ENCODE data around the gene RSPH3.

DNA sequence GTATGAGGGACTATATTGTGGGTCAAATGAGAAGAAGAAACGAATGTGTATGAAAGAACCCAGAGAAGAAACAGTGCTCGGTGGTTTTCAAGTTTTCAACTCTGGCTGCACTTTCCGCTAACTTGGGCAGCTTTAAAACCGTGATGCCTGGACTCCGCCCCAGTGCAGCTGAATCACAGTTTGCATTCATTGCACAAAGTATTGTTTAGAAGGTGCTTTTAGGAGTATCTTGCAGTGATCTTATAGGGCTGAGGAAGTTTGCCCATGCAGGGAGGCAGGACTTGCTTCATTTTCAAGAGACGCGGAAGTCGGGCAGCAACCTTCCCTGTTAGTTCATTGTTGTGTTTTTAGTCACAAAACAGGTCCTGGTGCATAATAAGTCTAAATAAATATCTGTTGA, 52.7 kb downstream of the RSPH3 start:
- TF ChIP-seq, protein P1, sequence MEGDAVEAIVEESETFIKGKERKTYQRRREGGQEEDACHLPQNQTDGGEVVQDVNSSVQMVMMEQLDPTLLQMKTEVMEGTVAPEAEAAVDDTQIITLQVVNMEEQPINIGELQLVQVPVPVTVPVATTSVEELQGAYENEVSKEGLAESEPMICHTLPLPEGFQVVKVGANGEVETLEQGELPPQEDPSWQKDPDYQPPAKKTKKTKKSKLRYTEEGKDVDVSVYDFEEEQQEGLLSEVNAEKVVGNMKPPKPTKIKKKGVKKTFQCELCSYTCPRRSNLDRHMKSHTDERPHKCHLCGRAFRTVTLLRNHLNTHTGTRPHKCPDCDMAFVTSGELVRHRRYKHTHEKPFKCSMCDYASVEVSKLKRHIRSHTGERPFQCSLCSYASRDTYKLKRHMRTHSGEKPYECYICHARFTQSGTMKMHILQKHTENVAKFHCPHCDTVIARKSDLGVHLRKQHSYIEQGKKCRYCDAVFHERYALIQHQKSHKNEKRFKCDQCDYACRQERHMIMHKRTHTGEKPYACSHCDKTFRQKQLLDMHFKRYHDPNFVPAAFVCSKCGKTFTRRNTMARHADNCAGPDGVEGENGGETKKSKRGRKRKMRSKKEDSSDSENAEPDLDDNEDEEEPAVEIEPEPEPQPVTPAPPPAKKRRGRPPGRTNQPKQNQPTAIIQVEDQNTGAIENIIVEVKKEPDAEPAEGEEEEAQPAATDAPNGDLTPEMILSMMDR (optimal IDR thresholded peaks at IDR 0.05 in 1 of 3, IDR thresholded peaks at IDR 0.05 in 1 of 3, conservative IDR thresholded peaks at IDR 0.05 in 1 of 3; ENCODE audit: extremely low read depth in 1 of 3, insufficient read depth in 2 of 3, low read length in 3 of 3): no peak
- no peak for TF ChIP-seq EZH2 (IDR thresholded peaks at IDR 0.05; ENCODE audit: low read length)

Data from keratinocyte (primary cell).